ENCODE measurements around the gene SULT1B1.
"Not testable (repeated sequence)": the region's sequence is repeated elsewhere in the genome, so short reads cannot be mapped to it uniquely, and the experiment has no call there.

The SULT1B1 gene

DNA sequence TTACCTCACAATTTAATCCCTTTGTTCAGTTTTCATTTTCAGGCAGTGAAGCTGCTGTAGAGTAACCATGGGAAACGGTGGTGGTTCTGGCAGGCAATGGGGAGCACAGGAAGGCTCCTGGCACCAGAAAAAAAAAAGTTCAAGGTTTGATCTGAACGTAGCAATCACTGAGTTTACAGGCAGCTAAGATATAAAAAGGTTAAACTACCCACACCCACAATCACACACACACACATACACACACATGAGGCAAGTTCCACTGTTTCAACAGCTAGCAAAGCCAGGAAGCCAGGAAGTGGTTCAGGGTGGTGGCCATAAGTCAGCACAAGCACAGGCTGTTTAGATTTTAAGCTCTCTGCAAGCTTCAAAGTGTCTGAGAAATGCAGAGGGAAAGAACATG lies at the start of gene SULT1B1:
Gene SULT1B1 (minus strand): TSS at position 166 of the 400 bp plus-strand sequence. CDS start 5,403 bp downstream, outside the sequence.
- peak; percentile 20 for DNase-seq

DNA sequence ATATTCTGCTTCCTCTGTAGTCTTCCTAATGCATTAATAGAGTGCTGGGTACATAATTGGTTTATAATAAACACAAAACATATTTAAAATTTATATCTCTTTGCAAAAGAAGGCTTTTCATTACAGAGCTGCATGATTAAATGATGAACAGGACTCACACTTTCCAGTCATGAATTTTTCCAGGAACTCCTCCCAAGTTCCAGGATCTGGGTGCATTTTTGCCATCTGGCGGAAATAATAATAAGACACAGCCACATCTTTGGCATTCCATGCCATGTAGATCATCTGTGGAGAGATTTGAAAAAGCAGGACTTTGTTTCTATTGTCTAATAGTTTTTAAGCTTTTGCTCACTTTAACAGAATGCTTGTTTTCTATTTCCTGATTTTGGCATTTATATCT lies 40.2 kb upstream of the SULT1B1 start:
- DNase-seq = no peak

DNA sequence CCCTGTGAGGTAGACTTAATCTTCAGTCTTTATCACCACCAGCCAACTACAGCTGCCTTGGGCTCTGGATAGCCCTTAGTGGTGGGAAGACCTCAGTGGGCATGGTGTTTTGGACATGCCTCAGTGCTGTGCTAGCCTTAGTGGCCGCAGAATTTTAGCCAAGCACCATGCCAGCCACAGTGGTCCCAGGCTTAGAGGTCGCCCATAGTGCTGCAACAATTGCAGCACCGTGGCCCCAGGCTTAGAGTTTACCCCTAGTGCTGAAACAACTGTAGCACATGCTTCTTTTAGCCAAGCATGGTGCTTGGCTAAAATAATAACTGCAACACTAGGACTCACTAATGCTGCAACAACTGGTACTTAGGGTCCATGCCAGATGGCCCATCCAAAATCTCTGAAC lies 38.9 kb upstream of the SULT1B1 start:
- no peak for DNase-seq

DNA sequence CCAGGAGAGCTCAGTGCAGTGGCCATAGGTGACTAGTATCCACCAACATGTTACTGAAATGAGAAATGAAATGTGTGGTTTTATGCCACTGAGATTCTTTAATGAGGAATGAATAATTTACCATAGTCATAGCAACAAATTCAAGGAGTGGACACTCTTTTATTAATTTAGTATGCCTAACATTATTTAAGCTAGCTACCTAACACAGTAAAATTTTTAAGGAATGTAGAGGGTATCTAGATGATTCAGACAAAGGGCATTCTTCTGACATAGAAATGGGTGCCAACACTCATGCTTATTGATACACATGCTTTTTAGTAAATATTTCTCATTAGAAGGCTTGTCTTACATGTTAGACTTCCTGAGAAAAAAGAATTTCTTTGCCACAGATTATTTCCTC lies 33.3 kb upstream of the SULT1B1 start:
- no peak for DNase-seq

DNA sequence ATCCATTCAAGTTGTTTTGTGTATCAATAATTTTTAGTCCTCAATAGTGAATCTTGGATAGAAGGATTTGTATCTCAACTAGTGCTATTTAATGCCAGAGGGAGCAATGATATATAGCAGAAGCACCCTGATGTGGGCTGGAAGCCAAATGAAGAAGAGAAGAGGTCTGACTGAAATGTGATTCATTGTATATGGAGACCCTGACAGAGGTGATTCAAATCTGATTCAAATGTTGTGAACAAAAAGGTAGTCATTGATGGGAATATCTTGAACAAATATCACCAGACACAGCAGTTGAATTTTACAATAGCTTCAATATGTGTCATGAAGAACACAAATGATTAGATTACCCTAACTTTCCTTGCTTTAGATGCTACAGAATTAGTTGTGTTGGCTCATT lies 27.5 kb upstream of the SULT1B1 start:
- no peak for DNase-seq

DNA sequence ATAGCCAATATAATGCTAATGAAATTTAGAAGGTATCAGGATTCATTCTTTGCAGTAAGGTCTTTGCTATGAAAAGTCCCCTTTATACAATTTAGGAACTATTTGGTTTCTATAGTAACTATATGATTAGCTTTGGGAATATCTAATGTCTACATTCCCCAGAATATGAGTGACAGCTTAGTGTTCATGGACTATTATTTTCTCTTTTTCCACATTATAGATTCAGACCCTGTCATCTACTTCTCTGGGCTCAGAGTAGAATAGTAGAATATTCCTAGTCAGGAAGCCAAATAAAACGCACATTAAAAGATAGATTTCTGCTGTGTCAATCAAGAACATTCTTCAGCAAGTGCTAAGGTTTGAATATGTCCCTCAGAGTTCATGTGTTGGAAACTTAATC lies 26.1 kb upstream of the SULT1B1 start:
- DNase-seq = no peak

DNA sequence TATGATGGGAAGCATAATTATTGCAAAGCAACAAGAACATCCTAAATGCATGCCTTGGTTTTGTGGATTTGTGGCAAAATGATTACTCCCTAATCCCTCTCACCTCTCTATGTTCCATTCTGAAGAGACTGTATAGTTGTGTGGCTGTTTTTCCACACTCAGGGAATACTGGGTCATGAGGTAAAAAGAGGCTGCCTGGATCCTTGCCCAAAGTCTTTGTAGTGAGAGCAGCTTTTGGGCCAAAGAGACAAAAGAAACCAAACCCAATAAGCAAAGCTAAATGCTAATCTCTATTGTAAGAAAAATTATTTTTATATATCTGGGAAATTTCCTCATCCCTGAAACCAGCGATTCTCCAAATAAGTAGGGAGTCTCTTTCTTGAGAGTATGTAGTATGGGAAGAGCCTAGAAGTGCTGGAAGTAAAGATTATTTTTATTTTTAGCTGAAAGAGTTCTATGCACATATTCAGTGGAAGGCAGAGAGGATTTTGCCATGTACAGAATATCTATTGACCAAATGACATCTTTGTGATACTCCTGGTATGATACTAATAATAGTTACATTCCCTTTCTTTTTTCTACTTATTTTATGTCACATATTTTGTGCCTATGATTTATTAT lies 24.9 kb upstream of the SULT1B1 start:
- DNase-seq = no peak

DNA sequence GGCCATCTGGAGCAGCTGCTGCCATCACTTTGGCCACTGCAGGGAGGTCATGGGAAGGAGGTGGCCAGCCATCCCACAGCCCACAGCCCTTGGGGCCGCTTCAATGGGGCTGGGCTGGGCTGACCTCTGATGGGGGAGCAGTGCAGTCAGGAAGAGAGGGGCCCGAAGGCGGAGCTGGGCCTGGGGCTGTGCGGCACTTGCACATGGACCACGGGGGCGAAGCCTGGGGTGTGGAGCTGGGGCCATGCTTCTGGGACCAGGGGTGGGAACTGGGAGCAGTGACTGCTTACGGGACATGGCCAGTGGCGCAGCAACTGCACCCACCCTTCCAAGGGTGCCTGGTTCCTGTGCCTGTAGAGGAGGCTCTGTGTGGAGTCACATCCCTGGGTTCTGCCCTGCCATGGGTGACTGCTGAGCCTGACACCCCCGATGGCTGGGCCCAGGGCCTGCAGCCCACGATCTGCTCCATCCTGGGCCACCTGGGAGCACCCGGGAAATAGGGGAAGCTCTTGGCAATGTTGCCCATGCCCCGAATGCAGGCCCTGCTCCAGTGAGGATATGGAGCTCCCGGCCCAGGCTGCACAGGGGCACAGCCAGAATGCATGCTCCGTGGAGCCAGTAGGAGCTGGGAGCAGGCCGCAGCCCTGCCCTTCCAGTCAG lies 22.4 kb upstream of the SULT1B1 start:
- DNase-seq = no peak

DNA sequence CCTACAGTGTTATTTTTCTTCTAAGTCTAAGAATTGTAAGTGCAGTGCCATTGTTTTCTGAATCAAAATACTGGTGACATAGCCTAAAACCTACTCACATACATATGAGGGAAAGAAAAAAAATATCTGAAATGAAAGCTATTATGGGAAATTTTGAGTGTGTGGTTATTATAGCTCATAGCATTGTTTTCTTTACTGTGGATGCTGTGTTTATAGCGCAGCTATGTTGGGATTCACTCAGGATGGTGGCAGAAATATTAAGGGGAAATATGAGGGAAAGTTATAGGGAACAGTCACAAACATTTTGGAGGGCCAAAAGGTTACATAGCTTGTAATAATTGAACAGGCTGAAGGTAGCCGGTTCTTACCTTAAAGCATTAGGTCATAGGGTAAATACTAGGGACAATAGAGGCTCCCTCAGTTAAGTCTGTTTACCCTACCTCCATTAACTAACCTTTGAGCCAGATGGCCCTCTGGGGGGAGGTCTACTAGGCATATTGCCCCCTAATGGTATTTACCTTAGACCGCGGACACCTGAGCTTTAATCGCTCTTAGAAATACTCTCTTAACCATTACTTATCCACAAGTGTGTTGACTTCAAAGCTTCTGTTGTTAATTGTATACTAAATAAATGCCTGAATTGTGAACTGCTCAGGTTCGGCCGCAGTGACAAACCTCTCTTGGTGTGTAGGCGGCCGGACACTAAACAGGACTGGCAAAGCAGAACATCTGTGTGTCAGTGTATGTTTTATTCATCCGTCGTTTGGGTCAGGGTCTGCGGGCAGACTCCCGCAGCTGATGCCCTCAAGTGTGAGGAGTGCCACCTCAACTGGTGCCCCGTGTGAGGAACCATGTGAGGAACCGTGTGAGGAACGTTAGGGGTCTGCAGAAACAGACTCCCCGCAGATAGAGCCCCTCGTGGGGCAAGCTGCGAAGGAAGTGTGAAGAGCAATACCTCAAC lies 21.3 kb upstream of the SULT1B1 start:
- no peak for DNase-seq

DNA sequence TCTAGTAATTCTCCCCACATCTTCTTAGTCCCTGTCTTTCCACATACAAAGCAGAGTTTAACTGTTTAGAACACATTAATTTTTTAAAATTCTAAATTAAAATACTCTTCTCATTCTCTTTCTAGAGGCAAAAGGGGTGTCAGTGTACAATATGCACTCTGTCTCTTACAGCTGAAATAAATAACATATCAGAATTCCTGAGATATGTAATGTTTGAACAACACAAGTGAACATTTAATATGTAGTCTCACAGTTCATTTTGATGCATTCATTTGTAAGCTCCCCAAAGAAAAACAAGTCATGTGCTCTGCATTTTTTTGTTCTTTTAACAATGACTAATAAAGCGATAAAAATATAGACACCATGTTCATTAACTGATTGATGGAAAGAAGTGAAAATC lies 19.7 kb upstream of the SULT1B1 start:
- DNase-seq = no peak

DNA sequence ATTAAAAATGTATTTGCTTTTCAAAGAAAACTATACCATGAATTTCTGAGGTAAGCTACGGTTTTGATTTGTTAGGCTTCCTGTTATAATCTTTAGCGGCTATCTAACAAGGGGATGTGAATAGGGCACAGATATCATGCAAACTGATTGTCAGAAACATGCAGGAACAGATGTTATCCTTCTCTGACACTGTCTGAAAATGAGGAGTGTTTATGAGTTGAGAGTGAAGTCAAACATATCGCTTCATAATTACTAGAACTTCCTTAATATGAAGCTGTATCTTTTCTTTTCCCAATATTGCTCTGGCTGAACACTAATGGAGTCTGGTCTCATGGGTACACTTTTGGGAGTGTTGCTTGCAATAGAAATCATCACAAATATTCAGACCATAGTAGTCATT lies 16.3 kb upstream of the SULT1B1 start:
- DNase-seq = no peak

DNA sequence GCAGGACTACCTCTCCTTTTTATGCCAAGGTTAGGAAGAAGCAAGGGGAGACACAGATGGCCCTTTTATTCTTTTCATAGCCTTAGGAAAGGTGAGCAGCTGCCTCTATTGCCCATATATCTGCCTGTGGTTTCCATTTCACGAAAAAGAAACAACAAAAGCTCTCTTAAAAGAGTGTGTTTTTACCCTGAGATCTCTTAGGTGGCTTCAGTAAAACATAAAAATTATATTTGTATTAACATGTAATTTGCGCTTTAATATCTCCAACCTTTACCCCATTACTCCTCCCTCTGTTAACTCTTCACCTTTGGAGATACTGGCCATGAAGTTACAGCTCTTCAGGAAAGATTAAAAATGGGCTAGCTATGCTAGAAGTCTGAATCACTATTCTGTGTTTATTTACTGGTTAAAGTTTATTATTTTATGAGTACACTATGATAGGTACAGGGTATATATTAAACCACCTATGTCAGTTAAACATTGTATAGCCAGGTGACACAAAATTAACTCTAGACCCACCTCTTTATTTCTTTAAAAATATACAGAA lies 15.0 kb upstream of the SULT1B1 start:
- no peak for DNase-seq

DNA sequence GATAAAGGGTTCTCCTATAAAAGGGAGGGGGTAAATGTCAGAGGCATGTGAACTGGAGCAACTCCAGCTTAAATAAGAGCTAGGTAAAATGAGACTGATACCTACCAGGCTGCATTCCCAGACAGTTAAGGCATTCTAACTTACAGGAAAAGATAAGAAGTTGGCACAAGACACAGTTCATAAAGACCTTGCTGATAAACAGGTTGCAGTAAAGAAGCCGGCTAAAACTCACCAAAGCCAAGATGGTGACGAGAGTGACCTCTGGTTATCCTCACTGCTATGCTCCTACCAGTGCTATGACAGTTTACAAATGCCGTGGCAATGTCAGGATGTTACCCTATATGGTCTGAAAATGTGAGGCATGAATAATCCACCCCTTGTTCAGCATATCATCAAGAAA lies 13.1 kb upstream of the SULT1B1 start:
- no peak for DNase-seq

DNA sequence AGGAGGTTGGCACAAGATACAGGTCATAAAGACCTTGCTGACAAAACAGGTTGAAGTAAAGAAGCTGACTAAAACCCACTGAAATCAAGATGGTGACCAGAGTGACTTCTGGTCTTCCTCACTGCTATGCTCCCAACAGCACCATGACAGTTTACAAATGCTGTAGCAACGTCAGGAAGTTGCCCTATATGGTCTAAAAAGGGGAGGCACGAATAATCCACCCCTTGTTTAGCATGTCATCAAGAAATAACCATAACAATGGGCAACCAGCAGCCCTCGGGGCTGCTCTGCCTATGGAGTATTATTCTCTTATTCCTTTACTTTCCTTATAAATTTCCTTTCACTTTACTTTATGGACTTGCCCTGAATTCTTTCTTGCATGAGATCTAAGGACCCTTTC lies 8.1 kb upstream of the SULT1B1 start:
- DNase-seq = not testable (repeated sequence)

DNA sequence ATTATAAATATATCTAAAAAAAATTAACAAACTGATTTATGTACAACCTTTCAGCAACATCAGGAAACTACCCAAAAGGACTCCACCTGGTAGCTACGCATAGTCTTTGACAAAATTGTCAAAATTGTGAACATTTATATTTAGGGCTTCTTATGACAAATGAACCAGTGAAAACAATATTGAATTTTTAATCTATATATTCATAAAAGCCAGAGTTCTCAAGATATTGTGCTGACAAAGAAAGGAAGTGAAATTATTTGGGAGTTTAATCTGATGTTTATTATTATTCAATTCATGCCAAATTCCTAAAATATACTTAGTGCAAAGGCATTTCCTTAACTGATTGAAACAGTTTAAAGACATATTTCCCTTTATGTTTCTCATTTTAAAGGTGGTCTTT lies 5.3 kb upstream of the SULT1B1 start:
- no peak for DNase-seq

DNA sequence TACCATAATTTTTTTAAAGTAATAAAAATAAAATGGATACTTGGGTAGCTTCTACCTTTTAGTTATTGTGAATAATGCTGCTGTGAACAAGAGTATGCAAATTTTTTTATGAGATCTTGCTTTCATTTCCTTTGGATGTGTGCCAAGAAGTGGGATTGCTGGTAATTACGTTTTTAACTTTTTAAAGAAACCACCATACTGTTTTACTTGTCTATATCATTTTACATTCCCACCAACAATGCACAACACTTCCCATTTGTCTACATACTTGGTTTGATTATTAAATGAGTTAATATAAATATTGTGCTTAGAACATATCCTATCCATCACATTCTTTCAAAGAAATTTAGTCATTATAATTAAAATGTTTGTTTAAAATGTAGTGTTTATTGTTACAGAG lies 3.9 kb upstream of the SULT1B1 start:
- DNase-seq = no peak

DNA sequence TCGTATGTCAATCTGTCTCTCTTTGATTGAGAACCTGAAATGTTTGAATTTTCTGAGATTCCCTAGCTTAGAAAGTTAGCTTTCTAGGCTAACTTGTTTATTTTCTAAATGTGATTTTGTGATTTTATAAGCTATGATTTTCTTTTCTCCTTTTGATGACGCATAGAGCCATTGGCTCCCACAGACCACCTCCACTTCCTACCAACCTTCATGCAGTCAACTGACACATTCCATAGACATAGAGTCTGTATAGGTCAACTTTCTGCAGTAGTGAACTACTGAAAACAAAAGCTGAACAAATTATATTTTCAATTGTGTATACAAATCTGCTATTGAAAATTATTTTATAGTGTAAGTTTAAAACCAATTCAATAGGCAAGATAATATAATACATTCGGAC lies 2.8 kb upstream of the SULT1B1 start:
- DNase-seq = no peak

DNA sequence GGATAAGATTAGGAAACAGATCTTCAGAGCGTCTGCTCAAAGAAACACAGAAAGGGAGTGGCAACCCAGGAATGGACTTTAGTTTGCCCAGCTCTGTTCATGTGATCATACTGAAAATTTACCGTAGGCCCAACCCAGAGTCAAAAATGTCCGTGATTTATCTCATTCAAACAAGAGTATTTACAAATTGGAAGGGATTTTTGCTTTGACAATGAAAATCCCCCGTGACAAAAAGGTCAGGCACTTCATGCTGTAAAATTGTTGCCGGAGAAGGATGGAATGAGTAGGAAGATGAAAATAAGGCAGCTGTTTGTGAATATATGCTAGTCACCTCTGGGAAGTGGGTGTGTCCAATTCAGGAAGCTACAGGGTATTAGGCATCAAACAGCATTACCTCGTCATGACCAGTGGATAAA lies 1.2 kb downstream of the SULT1B1 start:
- DNase-seq = no peak

DNA sequence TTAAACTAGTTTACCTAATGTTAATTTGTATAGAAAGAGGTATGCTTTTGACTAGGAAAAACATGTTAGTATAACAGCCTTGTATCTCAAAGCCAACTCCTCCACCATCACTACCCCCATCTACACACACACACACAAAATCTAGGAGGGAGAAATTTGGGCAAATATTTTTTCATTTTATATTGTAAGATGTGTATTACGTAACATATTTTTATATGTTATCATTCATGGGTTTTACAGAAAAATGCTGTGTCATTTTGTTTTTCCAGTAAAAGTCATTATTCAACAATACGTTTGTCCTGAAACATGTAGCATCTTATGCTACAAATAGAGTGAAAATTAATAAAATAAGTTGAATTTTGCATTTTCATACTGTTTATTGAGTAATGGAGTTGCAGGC lies 3.0 kb downstream of the SULT1B1 start:
- no peak for DNase-seq

DNA sequence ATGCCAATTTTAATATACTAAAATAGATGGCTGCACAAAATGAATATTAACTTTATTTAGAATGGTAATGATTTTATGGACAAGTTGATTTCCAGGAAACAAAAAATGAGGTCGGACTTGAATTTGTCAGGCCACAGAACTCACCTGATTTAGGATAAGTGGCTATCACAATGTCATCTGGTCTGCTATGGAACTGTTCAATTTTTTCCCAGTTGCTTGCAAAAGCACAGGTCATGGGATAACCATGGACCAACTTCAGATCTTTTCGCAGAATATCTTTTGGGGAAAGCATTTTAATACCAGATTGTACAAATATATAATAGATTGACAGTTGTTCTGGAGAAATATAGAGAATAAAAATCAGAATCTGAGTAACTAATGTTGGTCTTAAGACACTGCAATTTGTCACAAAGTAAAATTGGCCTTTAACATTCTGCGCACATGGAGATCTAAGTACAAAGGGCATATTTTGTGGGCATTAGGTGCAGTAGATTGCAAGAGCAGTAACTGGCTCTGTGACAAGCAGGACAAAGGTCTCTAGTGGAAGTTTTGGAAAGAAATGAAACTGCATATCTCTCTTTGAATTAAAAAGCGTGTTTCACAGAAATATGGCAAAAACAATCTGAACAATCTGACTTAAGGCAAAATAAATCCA lies 5.4 kb downstream of the SULT1B1 start:
- no peak for DNase-seq

DNA sequence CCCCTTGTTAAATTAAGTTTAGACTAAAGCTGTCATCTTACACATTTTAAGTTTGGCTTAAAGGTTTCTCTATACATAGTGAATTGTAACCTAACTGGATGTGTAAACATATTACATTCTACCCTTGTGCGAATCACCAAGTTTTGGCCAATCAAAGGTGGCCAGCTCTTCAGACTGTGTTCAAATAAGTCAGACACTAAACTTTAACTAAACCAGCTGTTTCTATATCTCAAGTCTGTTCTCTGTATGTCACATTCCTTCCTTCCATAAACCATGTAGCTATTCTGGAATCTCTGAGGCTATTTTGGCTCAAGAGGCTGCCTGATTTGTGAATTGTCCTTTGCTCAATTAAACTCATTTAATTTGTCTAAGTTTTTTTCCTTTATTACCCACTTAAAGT lies 6.7 kb downstream of the SULT1B1 start:
- DNase-seq = no peak

DNA sequence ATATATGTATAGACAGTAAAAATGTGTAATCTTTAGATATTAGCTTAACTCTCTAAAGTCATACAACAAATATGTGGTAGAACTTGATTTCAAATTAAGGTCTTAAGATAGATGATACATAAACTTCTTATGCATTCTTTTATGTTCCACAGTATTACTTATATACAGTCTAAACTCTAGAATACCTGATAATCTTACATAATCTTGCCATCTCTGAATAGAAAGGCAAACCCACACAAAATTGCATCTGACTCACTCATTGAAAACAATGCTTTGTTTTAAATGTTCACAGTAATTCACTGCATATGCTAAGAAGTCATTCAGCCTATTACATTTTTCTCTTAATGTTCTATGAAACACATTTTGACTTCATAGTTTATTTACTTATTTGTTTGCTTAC lies 10.1 kb downstream of the SULT1B1 start:
- no peak for DNase-seq

DNA sequence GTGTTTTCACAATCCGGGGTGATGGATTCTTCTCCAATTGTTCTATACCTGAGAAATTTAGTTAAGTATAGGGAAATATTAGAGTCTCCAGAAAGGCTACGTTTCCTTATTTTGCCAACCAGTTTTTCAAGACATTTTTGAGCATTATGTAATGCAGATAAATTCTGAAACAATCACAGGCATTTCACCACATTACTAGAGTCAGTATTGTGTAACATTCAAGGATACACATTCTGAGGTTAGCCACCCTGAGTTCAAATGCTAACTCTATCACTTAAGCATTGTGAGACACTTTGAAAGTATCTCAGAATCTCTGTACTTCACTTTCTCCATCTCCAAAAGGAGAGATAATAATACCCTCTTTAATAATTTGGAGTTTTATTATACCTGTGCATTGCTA lies 10.6 kb downstream of the SULT1B1 start:
- DNase-seq = no peak

Data from activated CD4-positive, alpha-beta T cell treated with anti-CD3 and anti-CD28 coated beads, Interleukin-2, amount 50 U/mL, for 16 hours (primary cell).